ENCODE measurements around the gene KCTD1. TPM values are rescaled to one million over a fixed set of nuclear protein-coding genes. Genes with fewer than 3 reads are reported as not detected.
A peak's percentile ranks its signal among the peaks of the same experiment; 100 is the strongest.

The KCTD1 gene
- total and polyA plus RNA-seq, 2 donors from 2014 or later = 48.5 to 83.7 TPM

- Histone ChIP-seq H3K4me1 (ENCODE audit: control insufficient read depth in 2 of 3, insufficient read depth in 2 of 3, low read depth in 1 of 3, low read length in 3 of 3) (peaks cover 0 to 5% (median 5%) of the 10 kb centered on the region in 3 donors), H3K27ac (ENCODE audit: low read depth in 2 of 2, low read length in 2 of 2) (peak overlapping the region; percentile 80 to 87), H3K27me3 (ENCODE audit: control insufficient read depth, insufficient read depth, low read length) (peaks cover 6% of the 10 kb centered on the region), H3K9ac (ENCODE audit: low read length in 3 of 3) (no peak overlapping the region), H3K4me3 (ENCODE audit: low read length in 3 of 3) (peak overlapping the region in 2 of 3 donors; percentile 4 to 68), H3K9me3 (ENCODE audit: control insufficient read depth in 2 of 3, insufficient read depth in 1 of 3, low read length in 3 of 3) (no peaks in the 10 kb centered on the region), H3K36me3 (ENCODE audit: control insufficient read depth in 2 of 3, insufficient read depth in 3 of 3, low read length in 3 of 3) (no peaks in the 10 kb centered on the region)
- no peak for FAIRE-seq
- DNase-seq = peak; percentile 65 to 89 (median 75)
- TF ChIP-seq CTCF (IDR thresholded peaks at IDR 0.05; ENCODE audit: borderline replicate concordance, extremely low read depth, insufficient read depth) = no peak
- intact Hi-C loops (cut with DNase I) = no loop called here
These were observed 2.8 kb upstream of the KCTD1 start for GRCh38 chr18:26550998-26551694.

GRCh38 chr18:26549263-26550094, 1.1 kb upstream of the KCTD1 start:
- no peaks in the 10 kb centered on the region for H3K9me3 ChIP-seq (ENCODE audit: control insufficient read depth in 2 of 3, insufficient read depth in 1 of 3, low read length in 3 of 3)
- H3K36me3 ChIP-seq (ENCODE audit: control insufficient read depth in 2 of 3, insufficient read depth in 3 of 3, low read length in 3 of 3) = no peaks in the 10 kb centered on the region
- intact Hi-C loops (cut with DNase I) = no loop called here
- H3K4me1 ChIP-seq (ENCODE audit: control insufficient read depth in 2 of 3, insufficient read depth in 2 of 3, low read depth in 1 of 3, low read length in 3 of 3) = peaks cover 0 to 20% (median 8%) of the 10 kb centered on the region in 3 donors
- peak overlapping the region; percentile 80 to 87 for H3K27ac ChIP-seq (ENCODE audit: low read depth in 2 of 2, low read length in 2 of 2)
- no peak for TF ChIP-seq CTCF (IDR thresholded peaks at IDR 0.05; ENCODE audit: borderline replicate concordance, extremely low read depth, insufficient read depth)
- peak overlapping the region; percentile 9 to 68 (median 46) for H3K4me3 ChIP-seq (ENCODE audit: low read length in 3 of 3)
- peak overlapping the region in 2 of 3 donors; percentile 36 to 75 for H3K9ac ChIP-seq (ENCODE audit: low read length in 3 of 3)
- H3K27me3 ChIP-seq (ENCODE audit: control insufficient read depth, insufficient read depth, low read length) = peaks cover 6% of the 10 kb centered on the region
- DNase-seq (peak; percentile 76 to 91 (median 87)), FAIRE-seq (no peak)

- Histone ChIP-seq H3K27me3 (ENCODE audit: control insufficient read depth, insufficient read depth, low read length) (peaks cover 6% of the 10 kb centered on the region), H3K4me1 (ENCODE audit: control insufficient read depth in 2 of 3, insufficient read depth in 2 of 3, low read depth in 1 of 3, low read length in 3 of 3) (peaks cover 0 to 29% (median 10%) of the 10 kb centered on the region in 3 donors), H3K4me3 (ENCODE audit: low read length in 3 of 3) (peak overlapping the region; percentile 64 to 80 (median 68)), H3K9ac (ENCODE audit: low read length in 3 of 3) (peak overlapping the region in 2 of 3 donors; percentile 42 to 55), H3K27ac (ENCODE audit: low read depth in 2 of 2, low read length in 2 of 2) (peak overlapping the region; percentile 37 to 87), H3K9me3 (ENCODE audit: control insufficient read depth in 2 of 3, insufficient read depth in 1 of 3, low read length in 3 of 3) (no peaks in the 10 kb centered on the region), H3K36me3 (ENCODE audit: control insufficient read depth in 2 of 3, insufficient read depth in 3 of 3, low read length in 3 of 3) (no peaks in the 10 kb centered on the region)
- peak; percentile 40 for TF ChIP-seq CTCF (IDR thresholded peaks at IDR 0.05; ENCODE audit: borderline replicate concordance, extremely low read depth, insufficient read depth)
- intact Hi-C loops (cut with DNase I) = no loop called here
- DNase-seq (peak; percentile 87 to 92 (median 90)), FAIRE-seq (no peak)
These were observed 523 bp downstream of the KCTD1 start for GRCh38 chr18:26547646-26548414.

Data from kidney (tissue), 14 donors.